Body of pancreas (tissue), 4 donors: ENCODE results near the gene TPGS2. TPM values are rescaled to one million over a fixed set of nuclear protein-coding genes. Genes with fewer than 3 reads are reported as not detected.

Source experiments
- ATAC-seq: fragments of 150-250 bp; one replicate; pipeline ENCODE4 v1.9.1; 2016
- DNase-seq, 4 donors: peaks; one replicate each; pipeline ENCODE4 v3.0.0-alpha.2; 2019
- H3K27ac ChIP-seq, 4 donors: fragments of 200-600 bp; sonication (generic); 1 replicate in 3 of 4; 2 replicates in 1 of 4; pipeline versions ENCODE4 v1.5.1 to v1.6.1; 2016 to 2019; ENCODE audit warnings: mild to moderate bottlenecking in 1 of 4, mixed read lengths in 1 of 4, moderate library complexity in 1 of 4
- H3K27me3 ChIP-seq, 2 donors: fragments of 200-600 bp; sonication (generic); one replicate each; pipeline ENCODE4 v1.6.0; 2016; ENCODE audit warnings: mild to moderate bottlenecking in 1 of 2
- H3K36me3 ChIP-seq, 2 donors: fragments of 200-600 bp; sonication (generic); replicated peaks in 1 of 2; 2 replicates each; pipeline ENCODE4 v1.5.1; 2016; ENCODE audit warnings: low read depth in 2 of 2; ENCODE audit not compliant: insufficient read depth in 1 of 2
- H3K4me1 ChIP-seq: fragments of 200-600 bp; sonication (generic); one replicate; pipeline ENCODE4 v1.6.0; 2016
- H3K4me3 ChIP-seq, 2 donors: fragments of 200-600 bp; sonication (generic); 1 replicate in 1 of 2; 2 replicates in 1 of 2; pipeline ENCODE4 v1.5.1; 2016 to 2019
- H3K9me3 ChIP-seq, 3 donors: fragments of 200-600 bp; sonication (generic); 1 replicate in 2 of 3; 2 replicates in 1 of 3; pipeline ENCODE4 v1.5.1; 2016
- CTCF ChIP-seq, 7 experiments: fragments of 450-650 bp in 4 of 7; fragments of 200-600 bp in 3 of 7; sonication (generic) in 3 of 7; IDR thresholded peaks; one replicate each; pipeline ENCODE4 v1.5.1; 2016 to 2019; ENCODE audit warnings: antibody characterized with exemption in 7 of 7
- POLR2A ChIP-seq, 3 donors: fragments of 450-650 bp; IDR thresholded peaks; one replicate each; pipeline ENCODE4 v1.6.1; 2016; ENCODE audit warnings: antibody characterized with exemption in 3 of 3, mild to moderate bottlenecking in 2 of 3
- WGBS, 2 donors: methylation state at CpG; one replicate each; pipeline ENCODE4 v1.1.5; 2017; 5-methylcytosine and 5-hydroxymethylcytosine counted together
- intact Hi-C: fragments of 100-400 bp; cut with DNase I; formaldehyde crosslinking; loops from one replicate; pipeline ENCODE4 v1.15.1; 2023
- total RNA-seq, 2 donors: library from RNA; depleted of rRNA; stranded (reverse); fragments of >200 nt; gene quantifications; one replicate each; pipeline ENCODE4 v1.1.0, GENCODE V29; 2016

Gene TPGS2
- total RNA-seq, 2 donors from 2014 or later = 32.2 to 33.9 TPM

- no peak overlapping the region for H3K4me3 ChIP-seq
- H3K27me3 ChIP-seq = no peaks in the 10 kb centered on the region
- H3K36me3 ChIP-seq = no peaks in the 10 kb centered on the region
- intact Hi-C loops = no loop called here
- DNase-seq (no peak), ATAC-seq (no peak)
- no peaks in the 10 kb centered on the region for H3K9me3 ChIP-seq
- WGBS, 2 donors = 91 to 93% methylated on average over 5 of the region's 5 CpGs
- no peak for TF ChIP-seq CTCF (IDR thresholded peaks at IDR 0.05)
- TF ChIP-seq POLR2A (IDR thresholded peaks at IDR 0.05) = no peak
- no peak overlapping the region for H3K27ac ChIP-seq
- peaks cover 10% of the 10 kb centered on the region for H3K4me1 ChIP-seq
Measured at GRCh38 chr18:36776650-36777049, 52.2 kb downstream of the TPGS2 start.

GRCh38 chr18:36775396-36775795 is 53.4 kb downstream of the TPGS2 start:
- no peak overlapping the region for H3K27ac ChIP-seq
- no peaks in the 10 kb centered on the region for H3K36me3 ChIP-seq
- DNase-seq (no peak), ATAC-seq (no peak)
- no peak for TF ChIP-seq CTCF (IDR thresholded peaks at IDR 0.05)
- TF ChIP-seq POLR2A (IDR thresholded peaks at IDR 0.05) = no peak
- 88 to 90% methylated on average over 4 of the region's 4 CpGs for WGBS, 2 donors
- peaks cover 17% of the 10 kb centered on the region for H3K4me1 ChIP-seq
- H3K4me3 ChIP-seq = no peak overlapping the region
- no peaks in the 10 kb centered on the region for H3K9me3 ChIP-seq
- intact Hi-C loops = no loop called here
- H3K27me3 ChIP-seq = no peaks in the 10 kb centered on the region

- no peaks in the 10 kb centered on the region for H3K36me3 ChIP-seq
- H3K27ac ChIP-seq = peak overlapping the region in 3 of 4 donors; percentile 38 to 57 (median 47)
- DNase-seq (peak in 1 of 4 donors; percentile 21), ATAC-seq (peak; percentile 68)
- H3K4me1 ChIP-seq = peaks cover 17% of the 10 kb centered on the region
- no peaks in the 10 kb centered on the region for H3K27me3 ChIP-seq
- WGBS, 2 donors = 50 to 59% methylated on average over 3 to 4 of the region's 4 CpGs
- no peak overlapping the region for H3K4me3 ChIP-seq
- TF ChIP-seq CTCF (IDR thresholded peaks at IDR 0.05) (no peak), POLR2A (IDR thresholded peaks at IDR 0.05) (no peak)
- H3K9me3 ChIP-seq = no peaks in the 10 kb centered on the region
- intact Hi-C loops = no loop called here
Measured at GRCh38 chr18:36772241-36772723, 56.5 kb downstream of the TPGS2 start.

DNA sequence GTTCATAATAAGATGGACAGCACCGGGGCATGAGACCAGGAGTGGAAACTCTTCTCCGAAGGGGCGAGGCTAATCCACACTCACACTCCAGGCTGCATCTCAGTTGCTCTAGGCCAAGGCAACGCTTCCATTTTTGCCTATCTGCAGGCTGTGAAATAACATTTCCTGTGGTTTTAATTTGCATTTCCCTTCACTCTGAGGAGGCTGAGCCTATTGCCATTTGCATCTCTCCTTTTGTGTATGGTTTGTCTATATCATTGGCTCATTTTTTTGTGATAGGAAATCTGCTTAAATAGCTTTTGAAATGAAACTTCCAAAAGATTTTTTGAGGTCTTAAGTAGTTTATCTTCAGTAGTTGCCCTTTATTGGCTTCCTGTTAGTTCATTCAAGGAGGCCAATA is 57.6 kb downstream of the TPGS2 start:
- DNase-seq (no peak), ATAC-seq (no peak)
- Histone ChIP-seq H3K36me3 (no peaks in the 10 kb centered on the region), H3K9me3 (no peaks in the 10 kb centered on the region), H3K27me3 (no peaks in the 10 kb centered on the region), H3K27ac (no peak overlapping the region), H3K4me3 (no peak overlapping the region), H3K4me1 (peaks cover 17% of the 10 kb centered on the region)
- 87 to 90% methylated on average over 4 of the region's 4 CpGs for WGBS, 2 donors
- intact Hi-C loops = no loop called here
- no peak for TF ChIP-seq POLR2A (IDR thresholded peaks at IDR 0.05)
- TF ChIP-seq CTCF (IDR thresholded peaks at IDR 0.05) = no peak

- Histone ChIP-seq H3K4me1 (peaks cover 17% of the 10 kb centered on the region), H3K4me3 (no peak overlapping the region), H3K27ac (no peak overlapping the region), H3K9me3 (no peaks in the 10 kb centered on the region), H3K36me3 (no peaks in the 10 kb centered on the region), H3K27me3 (no peaks in the 10 kb centered on the region)
- intact Hi-C loops = no loop called here
- ATAC-seq (no peak), DNase-seq (no peak)
- no peak for TF ChIP-seq CTCF (IDR thresholded peaks at IDR 0.05)
- WGBS, 2 donors = 73 to 81% methylated on average over 3 of the region's 3 CpGs
Measured at GRCh38 chr18:36770315-36770946, 58.4 kb downstream of the TPGS2 start.
